CD14-positive monocyte (primary cell): ENCODE results near the gene IMMP2L. TPM values are rescaled to one million over a fixed set of nuclear protein-coding genes. Genes with fewer than 3 reads are reported as not detected.

ENCODE experiments used
- DNase-seq, 3 donors: peaks; one replicate each; pipeline ENCODE4 v3.0.0-alpha.2; 2011 to 2022
- H2AFZ ChIP-seq: 2 replicates; pipeline ENCODE4 v1.6.0; 2012; ENCODE audit warnings: mild to moderate bottlenecking, low read depth, low read length, inconsistent platforms; ENCODE audit not compliant: insufficient read depth, poor library complexity, severe bottlenecking
- H3K27ac ChIP-seq, 2 donors: 1 replicate in 1 of 2; 2 replicates in 1 of 2; pipeline ENCODE4 v1.5.1; 2012 to 2013; ENCODE audit warnings: low read length in 2 of 2, control low read depth in 1 of 2, inconsistent platforms in 1 of 2, low read depth in 1 of 2, mild to moderate bottlenecking in 1 of 2
- H3K27me3 ChIP-seq, 2 donors: one replicate each; pipeline versions ENCODE4 v1.6.0 to v1.6.1; 2011 to 2013; ENCODE audit warnings: low read length in 2 of 2; ENCODE audit not compliant: control insufficient read depth in 2 of 2, insufficient read depth in 2 of 2
- H3K36me3 ChIP-seq, 2 donors: replicated peaks in 1 of 2; 1 replicate in 1 of 2; 2 replicates in 1 of 2; pipeline versions ENCODE4 v1.5.1 to v1.6.1; 2012 to 2013; ENCODE audit warnings: low read length in 2 of 2, control low read depth in 1 of 2, inconsistent platforms in 1 of 2, mild to moderate bottlenecking in 1 of 2; ENCODE audit not compliant: insufficient read depth in 2 of 2, control insufficient read depth in 1 of 2
- H3K4me1 ChIP-seq, 2 donors: 1 replicate in 1 of 2; 2 replicates in 1 of 2; pipeline versions ENCODE4 v1.5.1 to v1.6.1; 2012 to 2013; ENCODE audit warnings: low read length in 2 of 2, control low read depth in 1 of 2, inconsistent platforms in 1 of 2, mild to moderate bottlenecking in 1 of 2, moderate library complexity in 1 of 2; ENCODE audit not compliant: insufficient read depth in 2 of 2, control insufficient read depth in 1 of 2
- H3K4me2 ChIP-seq: replicated peaks from 2 replicates; pipeline ENCODE3; 2012; ENCODE audit warnings: low read length, moderate library complexity, mild to moderate bottlenecking; ENCODE audit not compliant: poor library complexity, severe bottlenecking; ENCODE audit errors: extremely low read depth
- H3K4me3 ChIP-seq, 3 experiments: fragments of 200-600 bp in 1 of 3; sonication (generic) in 1 of 3; replicated peaks in 1 of 3; 1 replicate in 2 of 3; 2 replicates in 1 of 3; pipeline ENCODE4 v1.5.1; 2011 to 2013; ENCODE audit warnings: low read length in 3 of 3, mild to moderate bottlenecking in 3 of 3, control low read depth in 2 of 3, low read depth in 2 of 3, inconsistent platforms in 1 of 3, moderate library complexity in 1 of 3
- H3K79me2 ChIP-seq: 2 replicates; pipeline ENCODE4 v1.6.0; 2012; ENCODE audit warnings: mild to moderate bottlenecking, control low read depth, inconsistent platforms, low read length, moderate library complexity; ENCODE audit not compliant: insufficient read depth
- H3K9ac ChIP-seq: 2 replicates; pipeline ENCODE4 v1.6.0; 2017; ENCODE audit warnings: low read length, mild to moderate bottlenecking; ENCODE audit not compliant: insufficient read depth, poor library complexity, severe bottlenecking
- H3K9me3 ChIP-seq, 2 donors: replicated peaks in 1 of 2; 1 replicate in 1 of 2; 2 replicates in 1 of 2; pipeline versions ENCODE4 v1.5.1 to v1.6.1; 2012 to 2013; ENCODE audit warnings: low read length in 2 of 2, control low read depth in 1 of 2; ENCODE audit not compliant: control insufficient read depth in 1 of 2, insufficient read depth in 1 of 2
- H4K20me1 ChIP-seq: 2 replicates; pipeline ENCODE4 v1.6.0; 2012; ENCODE audit warnings: mild to moderate bottlenecking, low read length, control low read depth, moderate library complexity; ENCODE audit not compliant: insufficient read depth
- H3K27ac Mint-ChIP-seq, 7 donors: one replicate each; pipeline ENCODE4 v1.8.0; 2020; ENCODE audit warnings: mild to moderate bottlenecking in 7 of 7, mixed read lengths in 7 of 7, moderate library complexity in 6 of 7, inconsistent platforms in 2 of 7
- H3K27me3 Mint-ChIP-seq, 3 donors: one replicate each; pipeline ENCODE4 v1.8.0; 2021 to 2022; ENCODE audit warnings: low read depth in 3 of 3, mild to moderate bottlenecking in 3 of 3, mixed read lengths in 3 of 3, moderate library complexity in 3 of 3, inconsistent platforms in 1 of 3
- H3K36me3 Mint-ChIP-seq, 2 donors: one replicate each; pipeline ENCODE4 v1.8.0; 2020; ENCODE audit warnings: mixed read lengths in 2 of 2, inconsistent platforms in 1 of 2, mild to moderate bottlenecking in 1 of 2
- H3K4me1 Mint-ChIP-seq: one replicate; pipeline ENCODE4 v1.8.0; 2020; ENCODE audit warnings: mild to moderate bottlenecking, mixed read lengths
- H3K4me3 Mint-ChIP-seq, 2 donors: one replicate each; pipeline ENCODE4 v1.8.0; 2020; ENCODE audit warnings: mild to moderate bottlenecking in 2 of 2, mixed read lengths in 2 of 2, moderate library complexity in 1 of 2
- H3K9me3 Mint-ChIP-seq, 7 donors: one replicate each; pipeline ENCODE4 v1.8.0; 2020 to 2022; ENCODE audit warnings: mixed read lengths in 7 of 7, mild to moderate bottlenecking in 6 of 7, moderate library complexity in 6 of 7, inconsistent platforms in 2 of 7
- CTCF ChIP-seq: fragments of 200-600 bp; IDR thresholded peaks from one replicate; pipeline ENCODE4 v1.8.0; 2022; ENCODE audit warnings: antibody characterized with exemption, mild to moderate bottlenecking
- WGBS: methylation state at CpG from one replicate; pipeline ENCODE4 v1.1.5; 2013; ENCODE audit warnings: missing lambda C conversion rate; ENCODE audit not compliant: insufficient coverage; 5-methylcytosine and 5-hydroxymethylcytosine counted together
- intact Hi-C, 2 donors: fragments of 100-400 bp; cut with micrococcal nuclease; formaldehyde crosslinking; loops; one replicate each; pipeline versions ENCODE4 v1.15.0 to v1.15.1; 2023
- polyA plus RNA-seq, 3 donors: library from polyadenylated mRNA; depleted of rRNA in 1 of 3; unstranded in 2 of 3; stranded (reverse) in 1 of 3; fragments of 300-500 nt in 2 of 3; fragments of >200 nt in 1 of 3; fragmentation: Illumina TruSeq in 2 of 3; gene quantifications; 1 replicate in 2 of 3; 2 replicates in 1 of 3; pipeline ENCODE4 v1.2.3, GENCODE V29; 2012 to 2021

IMMP2L gene
- polyA plus RNA-seq, 3 donors: 1.9 to 6.4 (median 6.2) TPM

- H3K9ac ChIP-seq: no peak overlapping the region
- no peak overlapping the region for H3K4me3 ChIP-seq
- no peaks in the 10 kb centered on the region for H4K20me1 ChIP-seq
- DNase-seq: no peak
- H3K4me1 Mint-ChIP-seq: no peaks in the 10 kb centered on the region
- no peaks in the 10 kb centered on the region for H3K36me3 Mint-ChIP-seq
- intact Hi-C loops: no loop called here
- no peaks in the 10 kb centered on the region for H3K27me3 Mint-ChIP-seq
- WGBS: no CpG with 5 or more reads among the region's 4 CpGs
- no peaks in the 10 kb centered on the region for H3K4me1 ChIP-seq
- H3K36me3 ChIP-seq: no peaks in the 10 kb centered on the region
- peaks cover 0 to 5% of the 10 kb centered on the region in 2 donors for H3K9me3 ChIP-seq
- H3K27ac ChIP-seq: no peak overlapping the region
- H3K4me2 ChIP-seq: no peak overlapping the region
- peaks cover 2 to 7% (median 3%) of the 10 kb centered on the region in 7 donors for H3K9me3 Mint-ChIP-seq
- no peaks in the 10 kb centered on the region for H3K79me2 ChIP-seq
- TF ChIP-seq CTCF: no peak
- H3K27me3 ChIP-seq: no peaks in the 10 kb centered on the region
- H2AFZ ChIP-seq: no peak overlapping the region
- H3K27ac Mint-ChIP-seq: no peak overlapping the region
- H3K4me3 Mint-ChIP-seq: no peak overlapping the region
Observed at GRCh38 chr7:111510062-111510461, 52.2 kb downstream of the IMMP2L start.

DNA sequence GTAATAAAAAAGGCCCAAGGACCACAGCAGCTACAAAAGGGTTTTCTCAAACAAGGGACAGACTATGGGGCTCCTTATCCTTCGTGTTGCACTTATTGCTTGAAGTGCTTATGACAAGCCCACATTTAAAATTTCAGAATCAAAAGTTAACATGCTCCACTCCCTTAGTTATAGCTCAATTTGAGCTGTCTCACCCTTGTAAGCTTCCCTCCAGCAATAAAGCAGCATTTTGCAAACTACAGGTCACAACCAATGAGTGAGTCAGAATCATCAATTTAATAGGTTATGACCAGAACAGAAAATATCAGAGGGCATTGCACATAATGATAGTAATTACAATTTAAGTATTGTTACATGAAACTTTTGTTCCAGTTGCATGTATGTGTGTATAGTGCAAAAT, 53.0 kb downstream of the IMMP2L start:
- Mint-ChIP-seq H3K9me3 (peaks cover 2 to 7% (median 3%) of the 10 kb centered on the region in 7 donors), H3K4me1 (no peaks in the 10 kb centered on the region), H3K36me3 (no peaks in the 10 kb centered on the region), H3K27me3 (no peaks in the 10 kb centered on the region), H3K4me3 (no peak overlapping the region), H3K27ac (no peak overlapping the region)
- no peaks in the 10 kb centered on the region for H4K20me1 ChIP-seq
- no peak overlapping the region for H2AFZ ChIP-seq
- H3K79me2 ChIP-seq: no peaks in the 10 kb centered on the region
- WGBS: 100% methylated on average over 1 of the region's 1 CpG
- no peak overlapping the region for H3K4me3 ChIP-seq
- DNase-seq: no peak
- H3K9ac ChIP-seq: no peak overlapping the region
- peaks cover 0 to 5% of the 10 kb centered on the region in 2 donors for H3K9me3 ChIP-seq
- TF ChIP-seq CTCF: no peak
- no peak overlapping the region for H3K27ac ChIP-seq
- no peaks in the 10 kb centered on the region for H3K4me1 ChIP-seq
- no peaks in the 10 kb centered on the region for H3K36me3 ChIP-seq
- H3K27me3 ChIP-seq: no peaks in the 10 kb centered on the region
- intact Hi-C loops: no loop called here
- H3K4me2 ChIP-seq: no peak overlapping the region
